ENCODE results near the gene MACROH2A2. TPM values are rescaled to one million over a fixed set of nuclear protein-coding genes. Genes with fewer than 3 reads are reported as not detected.

Gene MACROH2A2
- total RNA-seq, 1 experiment from 2014 or later: 3.0 TPM

GRCh38 chr10:70115948-70116682 is 63.5 kb downstream of the MACROH2A2 start:
- no peaks in the 10 kb centered on the region for H3K36me3 ChIP-seq (ENCODE audit: control insufficient read depth, insufficient read depth, low read length)
- DNase-seq (ENCODE audit: low read depth, low spot score) (peak; percentile 41), ATAC-seq (peak; percentile 80)
- no peaks in the 10 kb centered on the region for H3K9me3 ChIP-seq (ENCODE audit: control insufficient read depth, insufficient read depth, low read depth, low read length)
- no peaks in the 10 kb centered on the region for H3K4me1 ChIP-seq (ENCODE audit: control insufficient read depth, insufficient read depth, low read length)
- in situ Hi-C loops (cut with HindIII; ENCODE audit: low pct_unique_long_range_greater_than_20kb, low sequenced_read_pairs) (no loop called here), intact Hi-C loops (cut with micrococcal nuclease; ENCODE audit: unreplicated experiment) (no loop called here)
- H3K27me3 ChIP-seq (ENCODE audit: control insufficient read depth, insufficient read depth, low read length): no peaks in the 10 kb centered on the region
- ChIA-PET POLR2A (interaction anchor here (0.5 kb wide), 1 partner anchor 148 kb away, joined by 6 read pairs; no protein-coding TSS in a partner anchor), CTCF (interaction anchor here (0.6 to 3.2 kb wide), 6 partner anchors 9 to 248 kb away, joined by 3 to 18 read pairs (median 4); partner anchors contain the start of gene TYSND1)
- TF ChIP-seq CTCF (IDR thresholded peaks at IDR 0.05): peak; percentile 99
- TF ChIP-seq SIN3A (IDR thresholded peaks at IDR 0.05; ENCODE audit: borderline replicate concordance, insufficient read depth, low read depth, low read length): no peak
- no peak overlapping the region for H3K27ac ChIP-seq (ENCODE audit: low read length)
- no peak overlapping the region for H3K4me3 ChIP-seq (ENCODE audit: low read depth in 2 of 2, low read length in 2 of 2)
- BruUV-seq (replicated peaks): no TSS peak

GRCh38 chr10:70117646-70118045 is 65.0 kb downstream of the MACROH2A2 start:
- Histone ChIP-seq H3K4me3 (ENCODE audit: low read depth in 2 of 2, low read length in 2 of 2) (no peak overlapping the region), H3K36me3 (ENCODE audit: control insufficient read depth, insufficient read depth, low read length) (no peaks in the 10 kb centered on the region), H3K27me3 (ENCODE audit: control insufficient read depth, insufficient read depth, low read length) (no peaks in the 10 kb centered on the region), H3K9me3 (ENCODE audit: control insufficient read depth, insufficient read depth, low read depth, low read length) (no peaks in the 10 kb centered on the region), H3K27ac (ENCODE audit: low read length) (no peak overlapping the region), H3K4me1 (ENCODE audit: control insufficient read depth, insufficient read depth, low read length) (no peaks in the 10 kb centered on the region)
- intact Hi-C loops (cut with micrococcal nuclease; ENCODE audit: unreplicated experiment) (no loop called here), in situ Hi-C loops (cut with HindIII; ENCODE audit: low pct_unique_long_range_greater_than_20kb, low sequenced_read_pairs) (no loop called here)
- no peak for TF ChIP-seq TCF7L2 (IDR thresholded peaks at IDR 0.05; ENCODE audit: low read depth, low read length)
- TF ChIP-seq SIN3A (IDR thresholded peaks at IDR 0.05; ENCODE audit: borderline replicate concordance, insufficient read depth, low read depth, low read length): no peak
- TF ChIP-seq CTCF (IDR thresholded peaks at IDR 0.05): no peak
- no peak for TF ChIP-seq REST (IDR thresholded peaks at IDR 0.05; ENCODE audit: insufficient read depth in 1 of 2, low read depth in 2 of 2, low read length in 1 of 2)
- TF ChIP-seq POLR2AphosphoS5 (IDR thresholded peaks at IDR 0.05; ENCODE audit: low read depth, low read length): no peak
- no peak for ATAC-seq
- POLR2A ChIA-PET: interaction anchor here (0.5 kb wide), 1 partner anchor 229 kb away, joined by 4 read pairs; no protein-coding TSS in a partner anchor
- CTCF ChIA-PET: interaction anchor here (0.6 to 3.2 kb wide), 2 partner anchors 28 to 272 kb away, joined by 4 to 18 read pairs; partner anchors contain the start of gene TYSND1
- DNase-seq (ENCODE audit: low read depth, low spot score): no peak
- no TSS peak for BruUV-seq (replicated peaks)
